B cell (primary cell): ENCODE results near the gene THSD7B.

Experiments
- EZH2 ChIP-seq: IDR thresholded peaks from 2 replicates; pipeline ENCODE4 v1.6.1; 2012; ENCODE audit warnings: borderline replicate concordance, low read depth, mild to moderate bottlenecking, moderate library complexity, low read length; ENCODE audit not compliant: insufficient read depth, poor library complexity, severe bottlenecking
- TF ChIP-seq, protein P1 (sequence below): fragments of 200-600 bp; IDR thresholded peaks from one replicate; pipeline ENCODE4 v1.8.0; 2022; ENCODE audit warnings: antibody characterized with exemption, mild to moderate bottlenecking

DNA sequence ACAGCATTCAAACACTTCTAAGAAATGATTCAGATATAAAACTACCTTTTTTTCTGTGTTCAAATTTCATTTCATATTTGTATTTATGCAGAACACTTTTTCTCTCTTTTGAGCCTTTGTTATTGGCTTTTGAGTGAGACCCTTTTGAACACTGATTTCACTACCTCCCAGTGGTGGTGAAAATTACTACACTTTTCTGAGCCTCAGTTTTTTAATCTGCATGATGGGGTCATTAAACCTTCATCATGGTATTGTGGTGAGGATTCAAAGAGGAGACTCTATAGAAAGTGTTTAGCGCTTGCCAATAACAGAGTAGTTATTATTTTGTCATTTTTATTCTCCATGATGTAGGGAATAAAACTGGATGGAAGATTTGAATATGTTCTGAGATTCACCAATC lies 169.8 kb downstream of the THSD7B start:
- no peak for TF ChIP-seq EZH2
- TF ChIP-seq, protein P1, sequence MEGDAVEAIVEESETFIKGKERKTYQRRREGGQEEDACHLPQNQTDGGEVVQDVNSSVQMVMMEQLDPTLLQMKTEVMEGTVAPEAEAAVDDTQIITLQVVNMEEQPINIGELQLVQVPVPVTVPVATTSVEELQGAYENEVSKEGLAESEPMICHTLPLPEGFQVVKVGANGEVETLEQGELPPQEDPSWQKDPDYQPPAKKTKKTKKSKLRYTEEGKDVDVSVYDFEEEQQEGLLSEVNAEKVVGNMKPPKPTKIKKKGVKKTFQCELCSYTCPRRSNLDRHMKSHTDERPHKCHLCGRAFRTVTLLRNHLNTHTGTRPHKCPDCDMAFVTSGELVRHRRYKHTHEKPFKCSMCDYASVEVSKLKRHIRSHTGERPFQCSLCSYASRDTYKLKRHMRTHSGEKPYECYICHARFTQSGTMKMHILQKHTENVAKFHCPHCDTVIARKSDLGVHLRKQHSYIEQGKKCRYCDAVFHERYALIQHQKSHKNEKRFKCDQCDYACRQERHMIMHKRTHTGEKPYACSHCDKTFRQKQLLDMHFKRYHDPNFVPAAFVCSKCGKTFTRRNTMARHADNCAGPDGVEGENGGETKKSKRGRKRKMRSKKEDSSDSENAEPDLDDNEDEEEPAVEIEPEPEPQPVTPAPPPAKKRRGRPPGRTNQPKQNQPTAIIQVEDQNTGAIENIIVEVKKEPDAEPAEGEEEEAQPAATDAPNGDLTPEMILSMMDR, result no peak
